WTC11 (cell line): Measurements from ENCODE around the gene SPOCK1. TPM values are rescaled to one million over a fixed set of nuclear protein-coding genes. Genes with fewer than 3 reads are reported as not detected.

Source experiments
- ATAC-seq: fragments of 200-7000 bp; cut with Tn5 transposase; 2 replicates; pipeline ENCODE4 v1.10.0; 2021; ENCODE audit warnings: mild to moderate bottlenecking, moderate library complexity
- CTCF ChIA-PET: fragments of 300-600 bp; sonication (Branson Sonifier 250); formaldehyde crosslinking; loops from one replicate; lab custom pipeline; 2021; ENCODE audit warnings: antibody characterized with exemption; lab: Charles Lee
- POLR2A ChIA-PET: fragments of 350-600 bp; sonication (Branson Sonifier 250); formaldehyde crosslinking; loops from one replicate; lab custom pipeline; 2021; ENCODE audit warnings: antibody characterized with exemption; lab: Charles Lee
- DNase-seq: peaks from one replicate; pipeline ENCODE4 v3.0.0; 2021; ENCODE audit warnings: low spot score
- H3K27ac Mint-ChIP-seq: 2 replicates; pipeline ENCODE4 v1.8.0; 2021; ENCODE audit warnings: mixed read lengths
- H3K27me3 Mint-ChIP-seq: 2 replicates; pipeline ENCODE4 v1.8.0; 2021; ENCODE audit warnings: low read depth, mild to moderate bottlenecking, moderate library complexity, mixed read lengths
- H3K36me3 Mint-ChIP-seq: 2 replicates; pipeline ENCODE4 v1.8.0; 2021; ENCODE audit warnings: mixed read lengths
- H3K4me1 Mint-ChIP-seq: 2 replicates; pipeline ENCODE4 v1.8.0; 2022; ENCODE audit warnings: mixed read lengths
- H3K4me3 Mint-ChIP-seq: 2 replicates; pipeline ENCODE4 v1.8.0; 2021; ENCODE audit warnings: mild to moderate bottlenecking, moderate library complexity, mixed read lengths
- H3K9me3 Mint-ChIP-seq: 2 replicates; pipeline ENCODE4 v1.8.0; 2021; ENCODE audit warnings: mixed read lengths
- ATF6 ChIP-seq: sonication (generic); formaldehyde crosslinking; IDR thresholded peaks from 2 replicates; pipeline ENCODE4 v1.8.1; 2023; ENCODE audit warnings: mild to moderate bottlenecking, missing genetic modification reagents
- CREM ChIP-seq: sonication (generic); formaldehyde crosslinking; IDR thresholded peaks from 2 replicates; pipeline ENCODE4 v1.8.1; 2022; ENCODE audit warnings: mild to moderate bottlenecking, missing genetic modification reagents, moderate library complexity
- E2F1 ChIP-seq: sonication (generic); formaldehyde crosslinking; IDR thresholded peaks from 2 replicates; pipeline ENCODE4 v1.8.0; 2022; ENCODE audit warnings: mild to moderate bottlenecking, missing genetic modification reagents
- ETV6 ChIP-seq: sonication (generic); formaldehyde crosslinking; IDR thresholded peaks from 2 replicates; pipeline ENCODE4 v1.8.1; 2022; ENCODE audit warnings: mild to moderate bottlenecking, missing genetic modification reagents
- MXD4 ChIP-seq: fragments of 250-450 bp; sonication (Bioruptor Pico); IDR thresholded peaks from 2 replicates; pipeline ENCODE4 v1.8.0; 2021; ENCODE audit warnings: mild to moderate bottlenecking, moderate library complexity, borderline replicate concordance
- SP1 ChIP-seq: sonication (generic); formaldehyde crosslinking; conservative IDR thresholded peaks from 2 replicates; pipeline ENCODE4 v1.8.1; 2022; ENCODE audit warnings: missing genetic modification reagents
- TCF7 ChIP-seq: sonication (generic); formaldehyde crosslinking; IDR thresholded peaks from 2 replicates; pipeline ENCODE4 v1.8.0; 2022; ENCODE audit warnings: mild to moderate bottlenecking, low read depth, missing genetic modification reagents, moderate library complexity
- TP53 ChIP-seq: sonication (generic); formaldehyde crosslinking; IDR thresholded peaks from 2 replicates; pipeline ENCODE4 v1.8.1; 2023; ENCODE audit warnings: mild to moderate bottlenecking, missing genetic modification reagents
- ZNF219 ChIP-seq: sonication (generic); formaldehyde crosslinking; IDR thresholded peaks from 2 replicates; pipeline ENCODE4 v1.8.0; 2023; ENCODE audit warnings: missing genetic modification reagents, mild to moderate bottlenecking, borderline replicate concordance
- ZNF232 ChIP-seq: sonication (generic); formaldehyde crosslinking; IDR thresholded peaks from 2 replicates; pipeline ENCODE4 v1.8.0; 2022; ENCODE audit warnings: mild to moderate bottlenecking, missing genetic modification reagents
- ZNF416 ChIP-seq: fragments of 250-450 bp; sonication (Bioruptor Pico); IDR thresholded peaks from 2 replicates; pipeline ENCODE4 v1.9.0; 2021; ENCODE audit warnings: mild to moderate bottlenecking, inconsistent platforms
- ZNF423 ChIP-seq: fragments of 250-450 bp; sonication (Bioruptor Pico); IDR thresholded peaks from 2 replicates; pipeline ENCODE4 v2.1.2; 2022; ENCODE audit warnings: mild to moderate bottlenecking, moderate library complexity
- ZNF532 ChIP-seq: fragments of 250-450 bp; sonication (Bioruptor Pico); IDR thresholded peaks from 2 replicates; pipeline ENCODE4 v1.9.0; 2021; ENCODE audit warnings: mild to moderate bottlenecking, borderline replicate concordance
- total RNA-seq: library from RNA; stranded (reverse); gene quantifications from 3 replicates; pipeline ENCODE4 v1.2.3, GENCODE V29; 2021
- TF ChIP-seq, protein P1 (sequence below): fragments of 250-450 bp; sonication (Bioruptor Pico); IDR thresholded peaks from 2 replicates; pipeline ENCODE4 v1.9.0; 2021; ENCODE audit warnings: moderate library complexity, mild to moderate bottlenecking, inconsistent platforms, borderline replicate concordance
- TF ChIP-seq, protein P2 (sequence below): sonication (generic); formaldehyde crosslinking; IDR thresholded peaks from 2 replicates; pipeline ENCODE4 v1.8.0; 2022; ENCODE audit warnings: mild to moderate bottlenecking, missing genetic modification reagents
- TF ChIP-seq, protein P3 (sequence below): sonication (generic); formaldehyde crosslinking; IDR thresholded peaks from 2 replicates; pipeline ENCODE4 v1.8.1; 2023; ENCODE audit warnings: mild to moderate bottlenecking, missing genetic modification reagents, moderate library complexity
- TF ChIP-seq, protein P4 (sequence below): sonication (generic); formaldehyde crosslinking; IDR thresholded peaks from 2 replicates; pipeline ENCODE4 v1.8.1; 2022; ENCODE audit warnings: low read depth, mild to moderate bottlenecking, moderate library complexity, missing genetic modification reagents, borderline replicate concordance
- TF ChIP-seq, protein P5 (sequence below): sonication (generic); formaldehyde crosslinking; IDR thresholded peaks from 2 replicates; pipeline ENCODE4 v1.8.1; 2023; ENCODE audit warnings: mild to moderate bottlenecking, missing genetic modification reagents, borderline replicate concordance
- TF ChIP-seq, protein P6 (sequence below): sonication (generic); formaldehyde crosslinking; IDR thresholded peaks from 2 replicates; pipeline ENCODE4 v1.8.1; 2023; ENCODE audit warnings: mild to moderate bottlenecking, moderate library complexity, missing genetic modification reagents

The SPOCK1 gene
- total RNA-seq, 1 experiment from 2014 or later: 15.2 TPM

DNA sequence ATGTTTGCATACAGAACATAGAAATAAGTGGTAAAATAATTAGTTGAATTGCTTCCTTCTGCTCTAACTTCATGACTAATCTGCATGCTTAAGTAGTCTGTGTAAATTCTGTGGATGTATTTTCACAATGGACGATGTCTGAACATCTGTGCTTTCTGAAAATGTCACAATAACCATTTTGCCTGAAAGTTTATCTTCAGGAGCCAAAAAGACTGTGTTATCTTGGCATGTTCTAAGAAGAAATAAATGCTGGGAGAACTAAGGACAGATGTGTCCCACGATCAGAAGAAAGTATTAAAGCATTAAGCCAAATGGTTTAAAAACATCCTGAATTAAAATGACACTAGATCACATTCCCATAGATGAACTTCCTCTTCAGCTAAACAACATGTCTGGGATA, 397.6 kb downstream of the SPOCK1 start:
- Mint-ChIP-seq H3K4me3 (no peak overlapping the region), H3K9me3 (peaks cover 14% of the 10 kb centered on the region), H3K36me3 (peaks cover 6% of the 10 kb centered on the region; the same call in 1 of the 2 replicates), H3K27me3 (no peaks in the 10 kb centered on the region), H3K27ac (no peak overlapping the region), H3K4me1 (peaks cover 3% of the 10 kb centered on the region)
- CTCF ChIA-PET: no interaction called here
- TF ChIP-seq CREM (CRISPR knock-in tag): no peak
- TF ChIP-seq, protein P1, sequence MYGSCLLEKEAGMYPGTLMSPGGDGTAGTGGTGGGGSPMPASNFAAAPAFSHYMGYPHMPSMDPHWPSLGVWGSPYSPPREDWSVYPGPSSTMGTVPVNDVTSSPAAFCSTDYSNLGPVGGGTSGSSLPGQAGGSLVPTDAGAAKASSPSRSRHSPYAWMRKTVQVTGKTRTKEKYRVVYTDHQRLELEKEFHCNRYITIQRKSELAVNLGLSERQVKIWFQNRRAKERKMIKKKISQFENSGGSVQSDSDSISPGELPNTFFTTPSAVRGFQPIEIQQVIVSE (CRISPR knock-in tag): no peak
- TF ChIP-seq, protein P2, sequence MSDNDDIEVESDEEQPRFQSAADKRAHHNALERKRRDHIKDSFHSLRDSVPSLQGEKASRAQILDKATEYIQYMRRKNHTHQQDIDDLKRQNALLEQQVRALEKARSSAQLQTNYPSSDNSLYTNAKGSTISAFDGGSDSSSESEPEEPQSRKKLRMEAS: no peak
- TF ChIP-seq SP1 (CRISPR knock-in tag): no peak
- TF ChIP-seq, protein P3, sequence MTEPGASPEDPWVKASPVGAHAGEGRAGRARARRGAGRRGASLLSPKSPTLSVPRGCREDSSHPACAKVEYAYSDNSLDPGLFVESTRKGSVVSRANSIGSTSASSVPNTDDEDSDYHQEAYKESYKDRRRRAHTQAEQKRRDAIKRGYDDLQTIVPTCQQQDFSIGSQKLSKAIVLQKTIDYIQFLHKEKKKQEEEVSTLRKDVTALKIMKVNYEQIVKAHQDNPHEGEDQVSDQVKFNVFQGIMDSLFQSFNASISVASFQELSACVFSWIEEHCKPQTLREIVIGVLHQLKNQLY (CRISPR knock-in tag): no peak
- TF ChIP-seq, protein P4, sequence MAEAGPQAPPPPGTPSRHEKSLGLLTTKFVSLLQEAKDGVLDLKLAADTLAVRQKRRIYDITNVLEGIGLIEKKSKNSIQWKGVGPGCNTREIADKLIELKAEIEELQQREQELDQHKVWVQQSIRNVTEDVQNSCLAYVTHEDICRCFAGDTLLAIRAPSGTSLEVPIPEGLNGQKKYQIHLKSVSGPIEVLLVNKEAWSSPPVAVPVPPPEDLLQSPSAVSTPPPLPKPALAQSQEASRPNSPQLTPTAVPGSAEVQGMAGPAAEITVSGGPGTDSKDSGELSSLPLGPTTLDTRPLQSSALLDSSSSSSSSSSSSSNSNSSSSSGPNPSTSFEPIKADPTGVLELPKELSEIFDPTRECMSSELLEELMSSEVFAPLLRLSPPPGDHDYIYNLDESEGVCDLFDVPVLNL (CRISPR knock-in tag): no peak
- TF ChIP-seq ZNF532 (CRISPR knock-in tag): no peak
- TF ChIP-seq ZNF232: no peak
- TF ChIP-seq E2F1 (CRISPR knock-in tag): no peak
- no peak for TF ChIP-seq ATF6 (CRISPR knock-in tag)
- TF ChIP-seq TCF7 (CRISPR knock-in tag): no peak
- no peak for TF ChIP-seq ETV6 (CRISPR knock-in tag)
- TF ChIP-seq MXD4 (CRISPR knock-in tag): no peak
- no peak for TF ChIP-seq ZNF219 (CRISPR knock-in tag)
- no peak for TF ChIP-seq ZNF423 (CRISPR knock-in tag)
- POLR2A ChIA-PET: no interaction called here
- no peak for DNase-seq
- no peak for ATAC-seq

GRCh38 chr5:137099651-137100050, 399.5 kb downstream of the SPOCK1 start:
- H3K27ac Mint-ChIP-seq: no peak overlapping the region
- H3K36me3 Mint-ChIP-seq: 0 out of 2 replicates have a peak, but pooled peaks cover 2% of the 10 kb centered on the region
- ATAC-seq (no peak), DNase-seq (no peak)
- H3K4me1 Mint-ChIP-seq: peaks cover 3% of the 10 kb centered on the region
- no peaks in the 10 kb centered on the region for H3K27me3 Mint-ChIP-seq
- H3K9me3 Mint-ChIP-seq: peaks cover 6% of the 10 kb centered on the region
- POLR2A ChIA-PET: no interaction called here
- CTCF ChIA-PET: no interaction called here
- no peak overlapping the region for H3K4me3 Mint-ChIP-seq
- TF ChIP-seq ZNF416 (CRISPR knock-in tag) (no peak), TP53 (no peak)
- TF ChIP-seq, protein P5, sequence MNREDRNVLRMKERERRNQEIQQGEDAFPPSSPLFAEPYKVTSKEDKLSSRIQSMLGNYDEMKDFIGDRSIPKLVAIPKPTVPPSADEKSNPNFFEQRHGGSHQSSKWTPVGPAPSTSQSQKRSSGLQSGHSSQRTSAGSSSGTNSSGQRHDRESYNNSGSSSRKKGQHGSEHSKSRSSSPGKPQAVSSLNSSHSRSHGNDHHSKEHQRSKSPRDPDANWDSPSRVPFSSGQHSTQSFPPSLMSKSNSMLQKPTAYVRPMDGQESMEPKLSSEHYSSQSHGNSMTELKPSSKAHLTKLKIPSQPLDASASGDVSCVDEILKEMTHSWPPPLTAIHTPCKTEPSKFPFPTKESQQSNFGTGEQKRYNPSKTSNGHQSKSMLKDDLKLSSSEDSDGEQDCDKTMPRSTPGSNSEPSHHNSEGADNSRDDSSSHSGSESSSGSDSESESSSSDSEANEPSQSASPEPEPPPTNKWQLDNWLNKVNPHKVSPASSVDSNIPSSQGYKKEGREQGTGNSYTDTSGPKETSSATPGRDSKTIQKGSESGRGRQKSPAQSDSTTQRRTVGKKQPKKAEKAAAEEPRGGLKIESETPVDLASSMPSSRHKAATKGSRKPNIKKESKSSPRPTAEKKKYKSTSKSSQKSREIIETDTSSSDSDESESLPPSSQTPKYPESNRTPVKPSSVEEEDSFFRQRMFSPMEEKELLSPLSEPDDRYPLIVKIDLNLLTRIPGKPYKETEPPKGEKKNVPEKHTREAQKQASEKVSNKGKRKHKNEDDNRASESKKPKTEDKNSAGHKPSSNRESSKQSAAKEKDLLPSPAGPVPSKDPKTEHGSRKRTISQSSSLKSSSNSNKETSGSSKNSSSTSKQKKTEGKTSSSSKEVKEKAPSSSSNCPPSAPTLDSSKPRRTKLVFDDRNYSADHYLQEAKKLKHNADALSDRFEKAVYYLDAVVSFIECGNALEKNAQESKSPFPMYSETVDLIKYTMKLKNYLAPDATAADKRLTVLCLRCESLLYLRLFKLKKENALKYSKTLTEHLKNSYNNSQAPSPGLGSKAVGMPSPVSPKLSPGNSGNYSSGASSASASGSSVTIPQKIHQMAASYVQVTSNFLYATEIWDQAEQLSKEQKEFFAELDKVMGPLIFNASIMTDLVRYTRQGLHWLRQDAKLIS: no peak
- TF ChIP-seq, protein P6, sequence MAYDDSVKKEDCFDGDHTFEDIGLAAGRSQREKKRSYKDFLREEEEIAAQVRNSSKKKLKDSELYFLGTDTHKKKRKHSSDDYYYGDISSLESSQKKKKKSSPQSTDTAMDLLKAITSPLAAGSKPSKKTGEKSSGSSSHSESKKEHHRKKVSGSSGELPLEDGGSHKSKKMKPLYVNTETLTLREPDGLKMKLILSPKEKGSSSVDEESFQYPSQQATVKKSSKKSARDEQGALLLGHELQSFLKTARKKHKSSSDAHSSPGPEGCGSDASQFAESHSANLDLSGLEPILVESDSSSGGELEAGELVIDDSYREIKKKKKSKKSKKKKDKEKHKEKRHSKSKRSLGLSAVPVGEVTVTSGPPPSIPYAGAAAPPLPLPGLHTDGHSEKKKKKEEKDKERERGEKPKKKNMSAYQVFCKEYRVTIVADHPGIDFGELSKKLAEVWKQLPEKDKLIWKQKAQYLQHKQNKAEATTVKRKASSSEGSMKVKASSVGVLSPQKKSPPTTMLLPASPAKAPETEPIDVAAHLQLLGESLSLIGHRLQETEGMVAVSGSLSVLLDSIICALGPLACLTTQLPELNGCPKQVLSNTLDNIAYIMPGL (CRISPR knock-in tag): no peak
